HUDEP-2 (cell line): ENCODE measurements around the gene ATP6V0D1.

ENCODE experiments used
- DNase-seq, 76 experiments: peaks; one replicate each; lab custom pipeline; 2025; ENCODE audit not compliant: unreplicated experiment in 76 of 76; lab: John Stamatoyannopoulos, UW

The ATP6V0D1 gene

DNA sequence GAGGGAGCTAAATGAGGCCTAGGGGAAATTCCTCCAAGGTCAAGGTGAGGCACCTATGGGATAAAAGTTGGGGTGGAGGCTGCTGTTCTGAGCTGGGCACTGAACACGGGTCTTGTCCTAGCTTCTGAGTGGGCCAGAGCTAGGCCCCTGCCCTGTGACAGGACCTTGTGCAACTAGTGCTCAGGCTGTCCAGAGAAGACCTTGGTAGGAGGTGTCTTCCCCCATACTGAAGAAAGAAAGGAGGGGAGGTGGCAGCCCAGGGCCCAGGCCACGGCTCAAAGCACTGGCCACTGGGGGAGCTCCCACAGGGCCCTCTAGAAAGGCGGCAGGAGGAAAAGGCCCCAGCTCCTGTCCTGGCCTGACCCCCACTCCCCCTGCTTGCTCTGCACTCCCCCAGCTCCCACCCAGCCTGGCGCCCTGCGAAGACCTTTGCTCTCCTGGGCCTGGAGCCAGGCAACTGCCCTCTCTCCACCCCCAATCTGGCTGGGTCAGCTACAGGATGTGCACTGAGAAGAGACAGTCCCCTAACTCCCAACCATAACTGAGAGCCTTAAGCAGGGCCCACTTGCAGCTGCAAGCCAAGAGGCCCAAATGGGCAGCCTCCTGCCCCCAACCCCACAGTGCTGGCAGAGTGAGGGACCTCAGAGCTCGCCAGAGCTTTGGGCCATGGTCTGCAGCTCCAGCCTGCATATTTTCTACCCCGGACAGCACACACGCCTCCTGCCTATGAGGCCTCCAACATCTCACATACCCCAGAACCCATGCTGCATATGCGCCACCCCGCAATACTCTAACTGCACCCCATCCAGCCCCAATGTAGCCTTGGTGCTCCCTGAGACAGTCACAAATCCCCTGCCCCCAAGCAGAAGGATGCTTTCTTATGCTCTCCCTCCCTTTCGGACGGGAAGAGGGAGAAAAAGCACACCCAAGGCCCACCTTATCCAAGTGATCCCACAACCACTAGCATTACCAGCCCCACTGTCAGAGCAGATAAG is 34.7 kb downstream of the ATP6V0D1 start:
- peak in 1 of 76 experiments; percentile 15 for DNase-seq

- peak in 1 of 76 experiments; percentile 15 for DNase-seq
Measured at GRCh38 chr16:67445441-67445912, 35.5 kb downstream of the ATP6V0D1 start.

- no peak for DNase-seq
Measured at GRCh38 chr16:67445126-67445426, 35.9 kb downstream of the ATP6V0D1 start.

DNA sequence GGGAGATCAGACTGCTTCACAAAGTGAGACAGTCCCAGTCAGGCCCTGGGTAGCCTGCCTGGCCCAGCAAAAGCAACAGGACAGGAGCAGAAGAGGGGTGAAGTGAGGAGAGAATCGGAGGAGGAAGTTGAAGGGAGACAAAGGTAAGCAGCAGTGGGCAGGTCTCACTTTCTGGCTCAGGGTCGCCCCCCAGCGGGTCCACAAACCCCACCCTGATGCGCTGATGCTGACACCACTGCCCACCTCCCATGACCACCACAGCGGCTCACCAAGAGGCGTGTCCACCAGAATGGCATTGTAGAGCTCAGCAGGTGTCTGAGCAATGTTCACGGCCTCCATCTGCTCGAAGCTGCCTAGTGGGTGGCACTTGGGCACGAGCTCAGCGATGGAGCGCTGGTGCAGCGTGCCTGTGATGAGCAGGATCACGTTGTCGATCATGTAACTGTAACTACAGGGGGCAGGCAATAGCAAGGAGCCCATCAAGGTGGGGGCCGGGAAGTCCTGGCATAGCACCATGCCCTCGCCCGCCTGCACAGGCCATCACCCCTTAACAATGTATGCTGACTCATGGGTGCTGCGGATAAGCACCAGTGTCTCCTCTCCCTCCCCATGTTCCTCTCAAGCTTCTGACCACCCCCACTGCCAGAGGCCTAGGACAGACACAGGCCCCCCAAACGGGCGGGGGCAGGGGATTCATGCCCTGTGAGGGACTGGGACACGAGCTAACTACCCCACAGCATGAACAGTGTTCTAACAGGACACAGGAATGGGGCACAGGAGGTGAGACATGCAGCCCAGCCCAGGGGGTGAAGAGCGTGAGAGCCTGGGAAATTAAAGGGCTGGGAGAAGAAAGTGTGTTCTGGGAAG is 36.5 kb downstream of the ATP6V0D1 start:
- peak in 20 of 76 experiments; percentile 12 to 45 (median 20) for DNase-seq

GRCh38 chr16:67443265-67443664 is 37.7 kb downstream of the ATP6V0D1 start:
- no peak for DNase-seq

GRCh38 chr16:67442581-67443255 is 38.2 kb downstream of the ATP6V0D1 start:
- no peak for DNase-seq

- DNase-seq = no peak
Measured at GRCh38 chr16:67441907-67442306, 39.0 kb downstream of the ATP6V0D1 start.

DNA sequence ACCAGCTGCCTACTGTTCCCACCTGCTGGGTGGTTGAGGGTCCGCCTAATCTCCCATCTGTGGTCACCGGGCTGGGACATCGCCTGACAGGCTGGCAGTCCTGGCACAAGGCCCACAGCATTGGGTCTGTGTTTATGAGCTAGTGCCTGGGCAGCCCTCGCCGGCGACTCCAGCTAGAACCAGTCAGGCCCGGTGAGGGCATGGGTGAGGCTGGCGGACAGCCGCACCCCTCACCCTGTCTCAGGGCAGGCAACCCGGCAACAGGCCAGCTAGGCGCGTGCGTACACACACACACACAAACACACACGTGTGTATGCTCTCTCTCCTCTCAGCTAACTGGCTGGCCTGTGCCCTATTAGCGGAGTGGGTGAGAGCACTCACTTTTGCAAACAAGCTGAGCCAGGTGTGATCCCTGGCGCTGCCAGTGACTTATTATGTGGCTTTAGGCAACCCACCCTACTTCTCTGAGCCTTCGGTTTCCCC is 39.6 kb downstream of the ATP6V0D1 start:
- DNase-seq = peak in 74 of 76 experiments; percentile 24 to 91 (median 75)

DNA sequence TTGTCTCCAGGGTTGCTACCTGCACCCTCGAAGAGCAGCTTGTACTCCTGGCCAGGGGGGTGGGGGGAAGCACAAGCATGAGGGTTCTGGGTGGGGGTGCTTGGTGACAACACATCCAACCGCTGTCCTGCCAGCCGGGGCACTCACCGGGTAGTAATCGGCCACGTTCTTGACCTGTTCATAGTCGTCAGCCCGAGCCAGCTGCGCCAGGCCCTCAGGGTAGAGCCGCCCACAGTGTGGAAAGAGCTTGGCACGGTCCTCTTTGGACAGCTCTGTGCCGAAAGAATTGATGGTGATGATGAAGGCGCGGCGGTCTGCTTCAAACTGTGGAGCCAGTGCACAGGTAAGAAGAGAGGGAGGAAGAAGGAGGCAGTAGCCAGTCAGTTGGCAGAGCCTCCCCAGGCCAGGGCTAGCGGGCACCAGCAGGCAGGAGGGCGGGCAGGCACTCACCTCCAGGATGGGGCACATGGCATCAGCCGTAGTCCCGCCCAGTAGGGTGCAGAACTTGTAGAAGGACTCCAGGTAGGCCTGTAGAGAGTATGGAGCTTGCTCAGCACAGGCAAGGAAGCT is 42.0 kb downstream of the ATP6V0D1 start:
- DNase-seq = no peak

DNA sequence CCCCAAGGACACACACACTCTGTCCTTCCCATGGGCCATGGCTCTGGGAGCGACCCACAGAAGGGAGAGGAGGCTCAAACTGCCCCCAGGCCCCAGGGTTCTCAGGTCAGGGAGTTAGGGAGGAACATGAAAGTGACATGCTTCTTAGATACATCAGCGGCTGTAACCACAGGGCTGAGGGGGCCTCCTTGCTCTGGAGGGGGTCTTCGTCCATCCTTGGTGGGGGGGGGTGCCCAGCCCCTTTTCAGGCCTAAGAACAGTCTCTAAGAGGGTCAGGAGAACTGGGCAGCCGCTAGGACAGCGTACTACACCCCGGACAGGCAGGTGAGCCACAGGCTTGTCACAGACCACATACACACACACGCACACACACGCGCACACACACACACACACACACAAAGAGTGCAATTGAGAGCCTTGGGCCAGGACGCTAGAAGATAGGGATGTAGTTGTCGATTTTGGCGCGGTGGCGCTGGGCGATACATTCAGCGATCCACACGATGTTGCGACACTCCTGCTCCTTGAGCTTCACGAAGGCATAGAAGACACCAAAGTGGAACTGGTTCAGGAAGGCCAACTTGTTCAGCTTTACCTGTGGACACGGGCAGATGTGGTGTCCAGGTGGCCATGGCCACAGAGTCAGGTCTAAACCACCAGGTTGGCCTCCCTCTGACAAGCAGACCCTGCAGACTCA is 42.7 kb downstream of the ATP6V0D1 start:
- no peak for DNase-seq

- DNase-seq = no peak
Measured at GRCh38 chr16:67437513-67437912, 43.4 kb downstream of the ATP6V0D1 start.

GRCh38 chr16:67436640-67437193 is 44.2 kb downstream of the ATP6V0D1 start:
- DNase-seq = no peak

DNA sequence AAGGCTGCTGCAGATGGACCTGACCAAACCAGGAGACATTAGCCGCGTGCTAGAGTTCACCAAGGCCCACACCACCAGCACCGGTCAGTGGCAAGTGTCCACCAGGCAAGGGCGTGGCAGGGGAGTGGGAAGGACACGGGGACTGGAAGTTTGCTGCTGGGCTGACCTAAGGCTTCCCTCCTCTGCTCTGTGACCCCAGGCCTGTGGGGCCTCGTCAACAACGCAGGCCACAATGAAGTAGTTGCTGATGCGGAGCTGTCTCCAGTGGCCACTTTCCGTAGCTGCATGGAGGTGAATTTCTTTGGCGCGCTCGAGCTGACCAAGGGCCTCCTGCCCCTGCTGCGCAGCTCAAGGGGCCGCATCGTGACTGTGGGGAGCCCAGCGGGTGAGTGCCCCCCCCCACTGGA is 45.2 kb downstream of the ATP6V0D1 start:
- DNase-seq = no peak

GRCh38 chr16:67433131-67433719 is 47.7 kb downstream of the ATP6V0D1 start:
- no peak for DNase-seq

- DNase-seq = no peak
Measured at GRCh38 chr16:67432506-67432890, 48.5 kb downstream of the ATP6V0D1 start.

- DNase-seq = no peak
Measured at GRCh38 chr16:67431775-67432505, 49.0 kb downstream of the ATP6V0D1 start.

DNA sequence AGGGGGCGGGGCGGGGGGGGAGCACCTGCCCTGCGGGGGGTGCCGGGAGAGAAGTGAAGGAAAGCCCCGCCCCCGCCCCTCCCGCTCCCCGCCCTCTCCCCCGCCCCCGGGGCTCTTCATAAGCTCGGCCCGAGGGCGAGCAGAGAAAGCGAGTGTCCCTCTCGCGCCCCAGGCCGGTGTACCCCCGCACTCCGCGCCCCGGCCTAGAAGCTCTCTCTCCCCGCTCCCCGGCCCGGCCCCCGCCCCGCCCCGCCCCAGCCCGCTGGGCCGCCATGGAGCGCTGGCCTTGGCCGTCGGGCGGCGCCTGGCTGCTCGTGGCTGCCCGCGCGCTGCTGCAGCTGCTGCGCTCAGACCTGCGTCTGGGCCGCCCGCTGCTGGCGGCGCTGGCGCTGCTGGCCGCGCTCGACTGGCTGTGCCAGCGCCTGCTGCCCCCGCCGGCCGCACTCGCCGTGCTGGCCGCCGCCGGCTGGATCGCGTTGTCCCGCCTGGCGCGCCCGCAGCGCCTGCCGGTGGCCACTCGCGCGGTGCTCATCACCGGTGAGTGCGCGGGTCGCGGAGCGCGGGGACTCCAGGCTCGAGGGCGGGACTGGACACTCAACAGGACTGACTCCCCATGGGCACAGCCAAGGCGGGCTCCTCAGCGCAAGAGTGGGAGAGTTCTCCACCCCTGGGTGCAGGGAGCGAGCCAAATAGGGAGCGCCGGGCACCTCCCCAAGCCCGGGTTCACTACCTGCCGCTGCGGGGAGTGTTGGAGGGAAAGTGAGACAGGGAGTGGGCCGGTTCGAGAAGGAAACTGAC is 49.8 kb downstream of the ATP6V0D1 start, which contains the start of gene HSD11B2:
TSS of gene HSD11B2 (plus strand) at position 145 of the 798 bp plus-strand sequence. CDS start at position 273, 128 bp downstream.
- peak in 34 of 76 experiments; percentile 5 to 70 (median 33) for DNase-seq
